GM19099 (cell line): ENCODE results near the gene DEGS2.

Experiments
- POLR2A ChIP-seq: IDR thresholded peaks from 3 replicates; pipeline ENCODE4 v1.6.1; 2011; ENCODE audit warnings: low read depth; ENCODE audit not compliant: insufficient read length; ENCODE audit errors: extremely low read depth

DEGS2 gene

DNA sequence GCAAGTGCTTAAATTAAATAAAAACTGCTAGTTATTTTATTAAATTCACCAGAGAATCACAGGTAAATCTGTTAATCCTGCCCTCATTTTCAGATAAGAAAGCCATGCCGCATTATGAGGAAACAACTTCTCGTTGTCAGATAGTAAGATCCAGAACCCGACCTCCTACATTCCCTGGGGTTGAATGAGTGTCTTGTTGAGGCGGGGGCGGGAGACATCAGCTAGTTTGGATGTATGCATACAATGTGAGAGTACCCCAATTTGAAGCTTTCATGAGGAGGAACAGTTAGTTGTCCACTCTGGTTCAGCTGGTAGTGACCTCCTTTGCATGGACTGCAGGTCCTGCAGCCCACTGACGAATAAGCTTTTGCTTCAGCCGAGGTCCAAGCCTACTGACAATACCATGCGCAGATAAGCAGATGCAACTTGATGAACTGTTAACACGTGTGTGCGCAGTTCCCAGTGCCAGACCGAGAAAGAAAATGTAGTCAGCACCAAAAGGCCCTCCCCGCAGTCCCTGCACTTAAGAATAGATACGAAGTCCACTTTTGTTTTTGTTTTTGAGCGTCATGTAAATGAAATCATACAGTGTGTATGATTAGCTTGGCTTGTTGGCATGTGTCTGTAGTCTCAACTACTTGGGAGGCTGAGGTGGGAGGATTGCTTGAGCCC is 59.3 kb downstream of the DEGS2 start:
- TF ChIP-seq POLR2A, result no peak

DNA sequence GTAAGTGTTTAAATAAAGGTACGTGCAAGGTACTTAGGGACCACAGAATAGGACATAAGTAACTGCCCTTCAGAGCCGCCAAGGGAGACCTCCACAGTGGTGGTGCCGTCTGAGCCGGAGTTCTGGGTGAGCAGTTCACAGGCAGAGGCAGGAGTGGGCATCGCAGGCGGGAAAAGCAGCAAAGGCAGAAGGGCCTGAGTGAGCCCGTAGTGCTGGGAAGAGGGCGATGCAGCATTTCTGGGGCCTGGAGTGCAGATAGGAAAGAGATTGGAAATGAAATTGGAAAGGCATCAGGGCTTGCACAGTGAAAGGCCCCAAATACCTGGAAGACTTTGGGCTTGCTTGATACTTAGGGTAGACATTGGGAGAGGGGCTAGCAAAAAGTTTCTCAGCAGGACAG is 61.3 kb downstream of the DEGS2 start:
- no peak for TF ChIP-seq POLR2A

DNA sequence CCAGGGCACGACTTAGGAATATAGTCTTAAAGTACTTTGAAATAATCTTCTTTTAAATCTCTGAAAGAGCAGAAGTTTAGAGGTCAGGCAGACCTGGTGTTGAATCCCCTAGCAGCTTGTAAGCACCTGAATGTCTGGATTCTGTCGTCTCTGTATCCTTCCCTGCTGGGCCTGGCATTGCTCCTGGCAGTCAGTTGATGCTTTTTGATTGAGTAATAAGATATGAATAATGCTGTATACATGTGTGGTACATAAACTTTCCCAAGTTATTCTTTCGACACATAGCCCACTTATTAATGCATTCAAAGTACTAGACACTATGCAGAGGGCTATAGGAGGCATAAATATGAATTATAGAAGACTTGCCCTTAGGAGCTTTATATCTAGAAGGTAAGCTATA is 62.8 kb downstream of the DEGS2 start:
- TF ChIP-seq POLR2A, result no peak
